Endothelial cell of umbilical vein (primary cell): ENCODE results near the gene LRRC4B. TPM values are rescaled to one million over a fixed set of nuclear protein-coding genes. Genes with fewer than 3 reads are reported as not detected.

Source experiments
- BruUV-seq: library from RNA; stranded (reverse); fragments of 400-500 nt; replicated peaks from 2 replicates; lab custom pipeline; 2021; lab: Mats Ljungman, UMichigan
- CTCF ChIA-PET: fragments of 300-600, 350-600 bp; sonication (Branson Sonifier 250); formaldehyde crosslinking; loops from one replicate; lab custom pipeline; 2021; ENCODE audit warnings: antibody characterized with exemption, inconsistent platforms; lab: Charles Lee
- POLR2A ChIA-PET: fragments of 300-600, 350-600 bp; sonication (Branson Sonifier 250); formaldehyde crosslinking; loops from one replicate; lab custom pipeline; 2021; ENCODE audit warnings: antibody characterized with exemption, inconsistent platforms; lab: Charles Lee
- DNase-seq: peaks from one replicate; pipeline ENCODE4 v3.0.0-alpha.2; 2011; ENCODE audit warnings: low read depth, low spot score
- FAIRE-seq: peaks from 2 replicates; lab custom pipeline; 2011; peaks lifted over from hg19 to GRCh38; lab: Jason Lieb, UNC
- H2AFZ ChIP-seq: 2 replicates; pipeline ENCODE4 v1.6.0; 2012; ENCODE audit warnings: low read depth, low read length, control low read depth, inconsistent platforms
- H3K27ac ChIP-seq: 2 replicates; pipeline ENCODE4 v1.5.1; 2011; ENCODE audit warnings: low read depth, mild to moderate bottlenecking, control low read depth, low read length, moderate library complexity; ENCODE audit not compliant: insufficient read depth
- H3K27me3 ChIP-seq, 2 experiments: 2 replicates each; pipeline versions ENCODE4 v1.6.0 to v1.6.1; 2011; ENCODE audit warnings: low read length in 2 of 2, mixed read lengths in 1 of 2; ENCODE audit not compliant: control insufficient read depth in 2 of 2, insufficient read depth in 2 of 2
- H3K36me3 ChIP-seq, 2 experiments: 2 replicates in 1 of 2; 3 replicates in 1 of 2; pipeline ENCODE4 v1.5.1; 2011; ENCODE audit warnings: low read length in 2 of 2, mild to moderate bottlenecking in 1 of 2, moderate library complexity in 1 of 2; ENCODE audit not compliant: control insufficient read depth in 2 of 2, insufficient read depth in 2 of 2; ENCODE audit errors: extremely low read depth in 1 of 2
- H3K4me1 ChIP-seq: 3 replicates; pipeline ENCODE4 v1.5.1; 2011; ENCODE audit warnings: mild to moderate bottlenecking, low read length; ENCODE audit not compliant: control insufficient read depth, insufficient read depth; ENCODE audit errors: extremely low read depth
- H3K4me2 ChIP-seq: 2 replicates; pipeline ENCODE4 v1.6.1; 2011; ENCODE audit warnings: low read length, control low read depth, mixed read lengths; ENCODE audit not compliant: insufficient read depth
- H3K4me3 ChIP-seq, 3 experiments: fragments of 200-600 bp in 1 of 3; sonication (generic), shearing (Covaris generic) in 1 of 3; replicated peaks in 1 of 3; 2 replicates each; pipeline ENCODE4 v1.5.1; 2011 to 2016; ENCODE audit warnings: control low read depth in 3 of 3, low read length in 3 of 3, mild to moderate bottlenecking in 2 of 3, inconsistent platforms in 1 of 3, low read depth in 1 of 3, moderate library complexity in 1 of 3; ENCODE audit not compliant: insufficient read depth in 1 of 3
- H3K79me2 ChIP-seq: 2 replicates; pipeline ENCODE4 v1.6.0; 2012; ENCODE audit warnings: low read length, inconsistent platforms; ENCODE audit not compliant: control insufficient read depth, insufficient read depth
- H3K9ac ChIP-seq: replicated peaks from 2 replicates; pipeline ENCODE3; 2011; ENCODE audit warnings: low read length, control low read depth; ENCODE audit not compliant: insufficient read depth; ENCODE audit errors: extremely low read depth
- H3K9me1 ChIP-seq: replicated peaks from 3 replicates; pipeline ENCODE4 v1.6.0; 2011; ENCODE audit warnings: mild to moderate bottlenecking, low read length; ENCODE audit not compliant: control insufficient read depth, insufficient read depth; ENCODE audit errors: extremely low read depth
- H3K9me3 ChIP-seq: replicated peaks from 2 replicates; pipeline ENCODE4 v1.5.1; 2012; ENCODE audit warnings: low read length, inconsistent platforms; ENCODE audit not compliant: control insufficient read depth, insufficient read depth
- H4K20me1 ChIP-seq: replicated peaks from 2 replicates; pipeline ENCODE3; 2011; ENCODE audit warnings: mild to moderate bottlenecking, low read length; ENCODE audit not compliant: control insufficient read depth, insufficient read depth; ENCODE audit errors: extremely low read depth
- EZH2 ChIP-seq: IDR thresholded peaks from 2 replicates; pipeline ENCODE4 v1.6.1; 2012; ENCODE audit warnings: borderline replicate concordance, low read depth, mild to moderate bottlenecking, moderate library complexity, low read length, inconsistent platforms; ENCODE audit not compliant: severe bottlenecking
- FOS ChIP-seq: IDR thresholded peaks from 2 replicates; pipeline ENCODE4 v1.6.1; 2011; ENCODE audit warnings: mild to moderate bottlenecking, low read length, moderate library complexity, borderline replicate concordance; ENCODE audit not compliant: insufficient read depth
- GATA2 ChIP-seq: IDR thresholded peaks from 2 replicates; pipeline ENCODE4 v1.7.0; 2011; ENCODE audit warnings: low read depth, mild to moderate bottlenecking, moderate library complexity, mixed read lengths, low read length; ENCODE audit not compliant: insufficient read length, insufficient read depth
- JUN ChIP-seq: IDR thresholded peaks from 2 replicates; pipeline ENCODE4 v1.6.1; 2011; ENCODE audit warnings: borderline replicate concordance, low read depth; ENCODE audit not compliant: insufficient read length, insufficient read depth
- MYC ChIP-seq: IDR thresholded peaks from one replicate; pipeline ENCODE4 v1.6.1; 2011; ENCODE audit warnings: mild to moderate bottlenecking, low read depth, low read length
- POLR2A ChIP-seq: IDR thresholded peaks from 2 replicates; pipeline ENCODE4 v1.6.1; 2012; ENCODE audit warnings: low read depth, mild to moderate bottlenecking, control low read depth, low read length
- POLR2AphosphoS5 ChIP-seq: IDR thresholded peaks from 2 replicates; pipeline ENCODE4 v1.6.1; 2012; ENCODE audit warnings: low read depth, mild to moderate bottlenecking, control low read depth, low read length, moderate library complexity; ENCODE audit not compliant: insufficient read depth
- dilution Hi-C: fragments of 300-500 bp; cut with MboI; formaldehyde crosslinking; loops from one replicate; pipeline ENCODE4 v1.15.0; 2019; ENCODE audit warnings: low sequenced_read_pairs; ENCODE audit not compliant: extremely low pct_ligation_motif_present
- intact Hi-C: fragments of 100-400 bp; cut with micrococcal nuclease; formaldehyde crosslinking; loops from one replicate; pipeline ENCODE4 v1.10.0; 2022
- polyA plus RNA-seq, 4 experiments: library from polyadenylated mRNA; depleted of rRNA in 3 of 4; stranded (reverse) in 3 of 4; unstranded in 1 of 4; fragments of >200 nt; gene quantifications; 2 replicates each; pipeline versions ENCODE4 v1.2.1 to v1.2.3, GENCODE V29; 2011 to 2012; ENCODE audit warnings: missing spikeins in 1 of 4
- total RNA-seq: library from RNA; stranded (reverse); gene quantifications from 2 replicates; pipeline ENCODE4 v1.2.3, GENCODE V29; 2021
- TF ChIP-seq, protein P1 (sequence below), 2 donors: IDR thresholded peaks; 1 replicate in 1 of 2; 2 replicates in 1 of 2; pipeline ENCODE4 v1.5.1; 2011; ENCODE audit warnings: low read length in 2 of 2, mild to moderate bottlenecking in 2 of 2, moderate library complexity in 2 of 2, control low read depth in 1 of 2, inconsistent platforms in 1 of 2, low read depth in 1 of 2; ENCODE audit not compliant: insufficient read depth in 1 of 2; ENCODE audit errors: extremely low read depth in 1 of 2
- TF ChIP-seq, protein P2 (sequence below): IDR thresholded peaks from 2 replicates; pipeline ENCODE4 v1.6.1; 2011; ENCODE audit not compliant: insufficient read depth, insufficient read length

The LRRC4B gene
- total and polyA plus RNA-seq, 2 donors (not counting 3 experiments of a cell fraction or from before 2014, with no cell fraction given): 0.08 TPM; not detected in 1

DNA sequence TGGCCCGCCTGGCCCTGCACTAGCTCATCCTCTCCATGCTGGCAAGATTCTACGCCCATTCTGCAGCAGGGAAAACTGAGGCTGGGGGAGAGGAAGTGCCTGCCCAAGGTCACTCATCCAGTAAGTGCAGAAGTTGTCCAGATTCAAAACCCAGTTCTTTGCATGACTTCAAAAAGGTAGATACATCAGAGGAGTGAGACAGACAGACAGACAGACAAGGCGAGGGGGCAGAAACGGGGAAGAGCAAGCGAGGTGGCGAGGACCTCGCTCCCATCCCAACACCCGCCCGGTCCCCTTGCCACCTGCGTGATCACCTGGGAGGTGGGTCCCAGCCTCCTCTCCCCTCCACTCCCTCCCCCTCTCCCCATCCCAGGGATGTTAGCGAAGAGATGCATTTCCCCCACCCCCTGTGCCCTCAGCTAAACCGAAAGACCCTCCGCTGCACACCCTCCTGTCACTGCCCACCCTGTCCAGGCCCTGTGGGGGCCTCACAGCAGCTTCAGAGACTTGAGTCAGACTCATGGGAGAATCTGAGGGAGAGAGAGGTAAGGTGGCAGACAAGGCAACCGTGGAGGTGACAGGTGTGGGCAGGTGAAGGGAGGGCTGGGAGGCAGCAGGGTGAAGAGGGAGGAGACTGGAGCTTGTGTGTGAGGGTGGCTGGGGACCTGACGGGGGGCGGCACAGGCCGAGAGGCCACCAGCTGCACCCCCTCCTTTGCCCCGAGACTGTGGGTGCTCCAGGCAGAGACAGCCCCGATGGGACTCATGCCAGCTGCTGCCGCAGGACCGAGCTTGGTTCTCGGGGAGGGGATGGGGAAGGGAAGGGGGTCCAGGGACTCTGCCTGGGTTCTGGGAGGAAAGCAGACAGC lies 18.9 kb downstream of the LRRC4B start:
- Histone ChIP-seq H3K4me2 (no peak overlapping the region), H3K4me3 (no peak overlapping the region), H3K36me3 (no peaks in the 10 kb centered on the region), H3K79me2 (no peaks in the 10 kb centered on the region), H3K9me3 (no peaks in the 10 kb centered on the region), H4K20me1 (no peaks in the 10 kb centered on the region), H2AFZ (no peak overlapping the region), H3K9ac (no peak overlapping the region), H3K4me1 (no peaks in the 10 kb centered on the region), H3K9me1 (no peaks in the 10 kb centered on the region), H3K27ac (no peak overlapping the region), H3K27me3 (peaks cover 4 to 5% of the 10 kb centered on the region in 2 experiments)
- intact Hi-C loops (no loop called here), dilution Hi-C loops (no loop called here)
- BruUV-seq: no TSS peak
- FAIRE-seq: no peak
- TF ChIP-seq POLR2AphosphoS5 (no peak), POLR2A (no peak), JUN (no peak), MYC (no peak), FOS (no peak), GATA2 (no peak), EZH2 (no peak)
- TF ChIP-seq, protein P1, sequence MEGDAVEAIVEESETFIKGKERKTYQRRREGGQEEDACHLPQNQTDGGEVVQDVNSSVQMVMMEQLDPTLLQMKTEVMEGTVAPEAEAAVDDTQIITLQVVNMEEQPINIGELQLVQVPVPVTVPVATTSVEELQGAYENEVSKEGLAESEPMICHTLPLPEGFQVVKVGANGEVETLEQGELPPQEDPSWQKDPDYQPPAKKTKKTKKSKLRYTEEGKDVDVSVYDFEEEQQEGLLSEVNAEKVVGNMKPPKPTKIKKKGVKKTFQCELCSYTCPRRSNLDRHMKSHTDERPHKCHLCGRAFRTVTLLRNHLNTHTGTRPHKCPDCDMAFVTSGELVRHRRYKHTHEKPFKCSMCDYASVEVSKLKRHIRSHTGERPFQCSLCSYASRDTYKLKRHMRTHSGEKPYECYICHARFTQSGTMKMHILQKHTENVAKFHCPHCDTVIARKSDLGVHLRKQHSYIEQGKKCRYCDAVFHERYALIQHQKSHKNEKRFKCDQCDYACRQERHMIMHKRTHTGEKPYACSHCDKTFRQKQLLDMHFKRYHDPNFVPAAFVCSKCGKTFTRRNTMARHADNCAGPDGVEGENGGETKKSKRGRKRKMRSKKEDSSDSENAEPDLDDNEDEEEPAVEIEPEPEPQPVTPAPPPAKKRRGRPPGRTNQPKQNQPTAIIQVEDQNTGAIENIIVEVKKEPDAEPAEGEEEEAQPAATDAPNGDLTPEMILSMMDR (IDR thresholded peaks at IDR 0.05; ENCODE audit: extremely low read depth in 1 of 2, insufficient read depth in 1 of 2, low read depth in 1 of 2, low read length in 2 of 2): no peak
- TF ChIP-seq, protein P2, sequence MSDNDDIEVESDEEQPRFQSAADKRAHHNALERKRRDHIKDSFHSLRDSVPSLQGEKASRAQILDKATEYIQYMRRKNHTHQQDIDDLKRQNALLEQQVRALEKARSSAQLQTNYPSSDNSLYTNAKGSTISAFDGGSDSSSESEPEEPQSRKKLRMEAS: no peak
- ChIA-PET CTCF (interaction anchor here (1.3 kb wide), 1 partner anchor 12 kb away, joined by 4 read pairs; no protein-coding TSS in a partner anchor), POLR2A (no interaction called here)
- DNase-seq: no peak
